ENCODE data around the gene CREB5.

- TF ChIP-seq ZFP3 (CRISPR knock-in tag; IDR thresholded peaks at IDR 0.05) (no peak), POU6F1 (CRISPR knock-in tag; IDR thresholded peaks at IDR 0.05; ENCODE audit: borderline replicate concordance, low read depth) (no peak), ESRRG (CRISPR knock-in tag; IDR thresholded peaks at IDR 0.05) (no peak), TSHZ2 (CRISPR knock-in tag; IDR thresholded peaks at IDR 0.05) (no peak), PATZ1 (CRISPR knock-in tag; IDR thresholded peaks at IDR 0.05; ENCODE audit: borderline replicate concordance) (no peak), TOX (CRISPR knock-in tag; IDR thresholded peaks at IDR 0.05; ENCODE audit: borderline replicate concordance) (no peak), RARB (CRISPR knock-in tag; IDR thresholded peaks at IDR 0.05) (no peak), PPARA (CRISPR knock-in tag; IDR thresholded peaks at IDR 0.05; ENCODE audit: borderline replicate concordance) (no peak), ZNF8 (CRISPR knock-in tag; IDR thresholded peaks at IDR 0.05) (0 out of 2 replicates have a peak, but pooled peaks have one; percentile 26), CREB5 (CRISPR knock-in tag; IDR thresholded peaks at IDR 0.05; ENCODE audit: low read depth) (no peak)
Measured at GRCh38 chr7:28856656-28857055, 444.3 kb downstream of the CREB5 start.

Measured in SK-N-SH treated with all-trans-retinoic acid at 6 μM for 48 hours (cell line).